Smooth muscle cell (in vitro differentiated cells): Measurements from ENCODE around the gene TIMM22. TPM values are rescaled to one million over a fixed set of nuclear protein-coding genes. Genes with fewer than 3 reads are reported as not detected.

Source experiments
- DNase-seq: peaks from one replicate; lab custom pipeline; 2025; ENCODE audit not compliant: unreplicated experiment; lab: John Stamatoyannopoulos, UW
- H2AFZ ChIP-seq: fragments of 200-600 bp; sonication (generic); 2 replicates; pipeline ENCODE4 v1.6.0; 2016; ENCODE audit warnings: antibody characterized with exemption, low read depth, mild to moderate bottlenecking
- H3F3A ChIP-seq: fragments of 200-600 bp; sonication (generic); 2 replicates; pipeline ENCODE4 v1.6.0; 2017; ENCODE audit warnings: antibody characterized with exemption, low read depth
- H3K27ac ChIP-seq: fragments of 200-600 bp; sonication (generic); 2 replicates; pipeline ENCODE4 v1.5.1; 2016; ENCODE audit warnings: low read depth, mild to moderate bottlenecking
- H3K27me3 ChIP-seq: fragments of 200-600 bp; sonication (generic); 2 replicates; pipeline ENCODE4 v1.6.1; 2016; ENCODE audit warnings: low read depth, mild to moderate bottlenecking
- H3K36me3 ChIP-seq: fragments of 200-600 bp; sonication (generic); 2 replicates; pipeline ENCODE4 v1.5.1; 2016; ENCODE audit warnings: low read depth
- H3K4me1 ChIP-seq: fragments of 200-600 bp; sonication (generic); 2 replicates; pipeline ENCODE4 v1.5.1; 2016; ENCODE audit warnings: low read depth
- H3K4me2 ChIP-seq: fragments of 200-600 bp; sonication (generic); 2 replicates; pipeline ENCODE4 v1.6.0; 2016; ENCODE audit warnings: mild to moderate bottlenecking
- H3K4me3 ChIP-seq: fragments of 200-600 bp; sonication (generic); 2 replicates; pipeline ENCODE4 v1.5.1; 2016; ENCODE audit warnings: mild to moderate bottlenecking
- H3K79me2 ChIP-seq: fragments of 200-600 bp; sonication (generic); 2 replicates; pipeline ENCODE4 v1.6.0; 2016; ENCODE audit warnings: low read depth, mild to moderate bottlenecking
- H3K9ac ChIP-seq: fragments of 200-600 bp; sonication (generic); 2 replicates; pipeline ENCODE4 v1.6.0; 2016; ENCODE audit warnings: low read depth
- H3K9me3 ChIP-seq: fragments of 200-600 bp; sonication (generic); replicated peaks from 2 replicates; pipeline ENCODE4 v1.5.1; 2016; ENCODE audit warnings: low read depth
- H4K20me1 ChIP-seq: fragments of 200-600 bp; sonication (generic); 2 replicates; pipeline ENCODE4 v1.6.0; 2016; ENCODE audit warnings: low read depth
- CTCF ChIP-seq: fragments of 200-600 bp; sonication (generic); IDR thresholded peaks from 2 replicates; pipeline ENCODE4 v1.5.1; 2017; ENCODE audit warnings: borderline replicate concordance, mild to moderate bottlenecking, antibody characterized with exemption; ENCODE audit not compliant: insufficient read depth, poor library complexity, severe bottlenecking
- WGBS: methylation state at CpG from one replicate; pipeline ENCODE4 v1.1.7; 2016; ENCODE audit warnings: low lambda C conversion rate; 5-methylcytosine and 5-hydroxymethylcytosine counted together
- polyA plus RNA-seq: library from polyadenylated mRNA; unstranded; fragments of >200 nt; fragmentation: Nextera tagmentation; extraction: Ambion mirVana; gene quantifications from 2 replicates; pipeline ENCODE4 v1.2.1, GENCODE V29; 2016
- total RNA-seq: library from RNA; depleted of rRNA; stranded (reverse); fragments of >200 nt; gene quantifications from 2 replicates; pipeline ENCODE4 v1.2.3, GENCODE V29; 2014

TIMM22 gene
- total and polyA plus RNA-seq, 2 experiments from 2014 or later, result 13.7 to 24.0 TPM

GRCh38 chr17:1005361-1005946 is 8.5 kb downstream of the TIMM22 start:
- Histone ChIP-seq H3K4me3 (no peak overlapping the region), H2AFZ (no peak overlapping the region), H3K36me3 (no peaks in the 10 kb centered on the region), H3K27me3 (no peaks in the 10 kb centered on the region), H3K9ac (no peak overlapping the region), H3K27ac (no peak overlapping the region), H3K79me2 (no peaks in the 10 kb centered on the region), H3K4me2 (no peak overlapping the region), H4K20me1 (peaks cover 19% of the 10 kb centered on the region), H3F3A (peaks cover 14% of the 10 kb centered on the region), H3K4me1 (no peaks in the 10 kb centered on the region), H3K9me3 (no peaks in the 10 kb centered on the region)
- no peak for TF ChIP-seq CTCF
- 94% methylated on average over 23 of the region's 23 CpGs for WGBS
- no peak for DNase-seq

GRCh38 chr17:1006054-1006453 is 9.1 kb downstream of the TIMM22 start:
- H3F3A ChIP-seq, result peaks cover 9% of the 10 kb centered on the region
- H3K27me3 ChIP-seq, result no peaks in the 10 kb centered on the region
- no peaks in the 10 kb centered on the region for H3K4me1 ChIP-seq
- no peaks in the 10 kb centered on the region for H3K9me3 ChIP-seq
- H3K4me2 ChIP-seq, result no peak overlapping the region
- WGBS, result 94% methylated on average over 16 of the region's 16 CpGs
- no peak for DNase-seq
- H3K27ac ChIP-seq, result no peak overlapping the region
- no peaks in the 10 kb centered on the region for H3K36me3 ChIP-seq
- no peak for TF ChIP-seq CTCF
- H2AFZ ChIP-seq, result no peak overlapping the region
- no peaks in the 10 kb centered on the region for H3K79me2 ChIP-seq
- peaks cover 13% of the 10 kb centered on the region for H4K20me1 ChIP-seq
- no peak overlapping the region for H3K4me3 ChIP-seq
- H3K9ac ChIP-seq, result no peak overlapping the region

- Histone ChIP-seq H3K27ac (no peak overlapping the region), H4K20me1 (no peaks in the 10 kb centered on the region), H3K36me3 (no peaks in the 10 kb centered on the region), H3K4me1 (no peaks in the 10 kb centered on the region), H3K9ac (no peak overlapping the region), H3K9me3 (no peaks in the 10 kb centered on the region), H3K4me3 (no peak overlapping the region), H3K79me2 (no peaks in the 10 kb centered on the region), H2AFZ (no peak overlapping the region), H3K4me2 (no peak overlapping the region), H3K27me3 (no peaks in the 10 kb centered on the region), H3F3A (peaks cover 7% of the 10 kb centered on the region)
- WGBS, result 97% methylated on average over 15 of the region's 16 CpGs
- no peak for TF ChIP-seq CTCF
- DNase-seq, result no peak
Observed at GRCh38 chr17:1007310-1008007, 10.5 kb downstream of the TIMM22 start.
